ENCODE results near the gene BAX. TPM values are rescaled to one million over a fixed set of nuclear protein-coding genes. Genes with fewer than 3 reads are reported as not detected.

The BAX gene
- total and polyA plus RNA-seq, 2 of the 13 experiments (the other 11 are each of a cell fraction or from before 2014, with no cell fraction given), result 139 to 176 TPM

DNA sequence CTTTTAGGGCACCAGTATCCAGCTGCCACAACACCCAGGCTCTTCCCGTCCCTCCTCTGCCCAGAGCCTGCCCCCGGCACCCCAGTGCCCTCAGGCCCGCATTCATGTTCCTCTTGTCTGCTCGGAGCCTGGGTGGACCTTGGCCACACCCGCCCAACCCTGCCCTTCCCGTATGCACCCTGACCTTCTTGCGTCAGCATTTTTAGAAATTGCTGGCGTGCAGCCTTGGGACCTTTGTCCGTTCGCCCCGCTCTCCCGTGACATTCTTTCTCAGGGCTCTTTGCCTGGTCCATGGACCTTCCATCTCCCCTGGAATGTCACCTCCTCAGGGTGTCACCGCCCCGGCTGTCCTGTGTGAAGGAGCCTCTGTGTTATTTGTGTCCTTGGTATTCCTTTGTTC is 47.0 kb upstream of the BAX start (continued):
- TF ChIP-seq, protein P1, sequence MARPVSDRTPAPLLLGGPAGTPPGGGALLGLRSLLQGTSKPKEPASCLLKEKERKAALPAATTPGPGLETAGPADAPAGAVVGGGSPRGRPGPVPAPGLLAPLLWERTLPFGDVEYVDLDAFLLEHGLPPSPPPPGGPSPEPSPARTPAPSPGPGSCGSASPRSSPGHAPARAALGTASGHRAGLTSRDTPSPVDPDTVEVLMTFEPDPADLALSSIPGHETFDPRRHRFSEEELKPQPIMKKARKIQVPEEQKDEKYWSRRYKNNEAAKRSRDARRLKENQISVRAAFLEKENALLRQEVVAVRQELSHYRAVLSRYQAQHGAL (CRISPR knock-in tag; IDR thresholded peaks at IDR 0.05; ENCODE audit: not compliant biosample characterization), result no peak
- no peak for TF ChIP-seq KLF9 (CRISPR knock-in tag; IDR thresholded peaks at IDR 0.05; ENCODE audit: low read depth)
- TF ChIP-seq XBP1 (CRISPR knock-in tag; IDR thresholded peaks at IDR 0.05), result no peak
- TF ChIP-seq U2AF2 (IDR thresholded peaks at IDR 0.05; ENCODE audit: low read depth, low read length), result no peak
- TF ChIP-seq, protein P2, sequence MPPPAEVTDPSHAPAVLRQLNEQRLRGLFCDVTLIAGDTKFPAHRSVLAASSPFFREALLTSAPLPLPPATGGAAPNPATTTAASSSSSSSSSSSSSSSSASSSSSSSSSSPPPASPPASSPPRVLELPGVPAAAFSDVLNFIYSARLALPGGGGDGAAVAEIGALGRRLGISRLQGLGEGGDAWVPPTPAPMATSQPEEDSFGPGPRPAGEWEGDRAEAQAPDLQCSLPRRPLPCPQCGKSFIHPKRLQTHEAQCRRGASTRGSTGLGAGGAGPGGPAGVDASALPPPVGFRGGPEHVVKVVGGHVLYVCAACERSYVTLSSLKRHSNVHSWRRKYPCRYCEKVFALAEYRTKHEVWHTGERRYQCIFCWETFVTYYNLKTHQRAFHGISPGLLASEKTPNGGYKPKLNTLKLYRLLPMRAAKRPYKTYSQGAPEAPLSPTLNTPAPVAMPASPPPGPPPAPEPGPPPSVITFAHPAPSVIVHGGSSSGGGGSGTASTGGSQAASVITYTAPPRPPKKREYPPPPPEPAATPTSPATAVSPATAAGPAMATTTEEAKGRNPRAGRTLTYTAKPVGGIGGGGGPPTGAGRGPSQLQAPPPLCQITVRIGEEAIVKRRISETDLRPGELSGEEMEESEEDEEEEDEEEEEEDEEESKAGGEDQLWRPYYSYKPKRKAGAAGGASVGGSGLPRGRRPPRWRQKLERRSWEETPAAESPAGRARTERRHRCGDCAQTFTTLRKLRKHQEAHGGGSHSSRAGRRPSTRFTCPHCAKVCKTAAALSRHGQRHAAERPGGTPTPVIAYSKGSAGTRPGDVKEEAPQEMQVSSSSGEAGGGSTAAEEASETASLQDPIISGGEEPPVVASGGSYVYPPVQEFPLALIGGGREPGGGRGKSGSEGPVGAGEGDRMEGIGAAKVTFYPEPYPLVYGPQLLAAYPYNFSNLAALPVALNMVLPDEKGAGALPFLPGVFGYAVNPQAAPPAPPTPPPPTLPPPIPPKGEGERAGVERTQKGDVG (CRISPR knock-in tag; IDR thresholded peaks at IDR 0.05; ENCODE audit: borderline replicate concordance), result 0 out of 2 replicates have a peak, but pooled peaks have one; percentile 47
- TF ChIP-seq ZNF17 (CRISPR knock-in tag; IDR thresholded peaks at IDR 0.05), result no peak
- TF ChIP-seq FOXA1 (IDR thresholded peaks at IDR 0.05), result no peak
- no peak for TF ChIP-seq FOXA1 (CRISPR knock-in tag; IDR thresholded peaks at IDR 0.05)
- TF ChIP-seq NRL (CRISPR knock-in tag; IDR thresholded peaks at IDR 0.05; ENCODE audit: borderline replicate concordance), result peak; percentile 98
- TF ChIP-seq JUND (CRISPR knock-in tag; IDR thresholded peaks at IDR 0.05), result 0 out of 2 replicates have a peak, but pooled peaks have one; percentile 15
- TF ChIP-seq ZNF607 (CRISPR knock-in tag; IDR thresholded peaks at IDR 0.05; ENCODE audit: borderline replicate concordance), result no peak; the same call in 1 of the 2 replicates
- TF ChIP-seq, protein P3, sequence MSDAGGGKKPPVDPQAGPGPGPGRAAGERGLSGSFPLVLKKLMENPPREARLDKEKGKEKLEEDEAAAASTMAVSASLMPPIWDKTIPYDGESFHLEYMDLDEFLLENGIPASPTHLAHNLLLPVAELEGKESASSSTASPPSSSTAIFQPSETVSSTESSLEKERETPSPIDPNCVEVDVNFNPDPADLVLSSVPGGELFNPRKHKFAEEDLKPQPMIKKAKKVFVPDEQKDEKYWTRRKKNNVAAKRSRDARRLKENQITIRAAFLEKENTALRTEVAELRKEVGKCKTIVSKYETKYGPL (CRISPR knock-in tag; IDR thresholded peaks at IDR 0.05), result no peak
- TF ChIP-seq TAF15 (IDR thresholded peaks at IDR 0.05; ENCODE audit: low read depth, low read length, poor library complexity, severe bottlenecking), result no peak
- TF ChIP-seq, protein P4, sequence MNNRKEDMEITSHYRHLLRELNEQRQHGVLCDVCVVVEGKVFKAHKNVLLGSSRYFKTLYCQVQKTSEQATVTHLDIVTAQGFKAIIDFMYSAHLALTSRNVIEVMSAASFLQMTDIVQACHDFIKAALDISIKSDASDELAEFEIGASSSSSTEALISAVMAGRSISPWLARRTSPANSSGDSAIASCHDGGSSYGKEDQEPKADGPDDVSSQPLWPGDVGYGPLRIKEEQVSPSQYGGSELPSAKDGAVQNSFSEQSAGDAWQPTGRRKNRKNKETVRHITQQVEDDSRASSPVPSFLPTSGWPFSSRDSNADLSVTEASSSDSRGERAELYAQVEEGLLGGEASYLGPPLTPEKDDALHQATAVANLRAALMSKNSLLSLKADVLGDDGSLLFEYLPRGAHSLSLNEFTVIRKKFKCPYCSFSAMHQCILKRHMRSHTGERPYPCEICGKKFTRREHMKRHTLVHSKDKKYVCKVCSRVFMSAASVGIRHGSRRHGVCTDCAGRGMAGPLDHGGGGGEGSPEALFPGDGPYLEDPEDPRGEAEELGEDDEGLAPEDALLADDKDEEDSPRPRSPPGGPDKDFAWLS (CRISPR knock-in tag; IDR thresholded peaks at IDR 0.05; ENCODE audit: borderline replicate concordance), result no peak
- TF ChIP-seq ZNF557 (CRISPR knock-in tag; IDR thresholded peaks at IDR 0.05), result no peak
- TF ChIP-seq, protein P5, sequence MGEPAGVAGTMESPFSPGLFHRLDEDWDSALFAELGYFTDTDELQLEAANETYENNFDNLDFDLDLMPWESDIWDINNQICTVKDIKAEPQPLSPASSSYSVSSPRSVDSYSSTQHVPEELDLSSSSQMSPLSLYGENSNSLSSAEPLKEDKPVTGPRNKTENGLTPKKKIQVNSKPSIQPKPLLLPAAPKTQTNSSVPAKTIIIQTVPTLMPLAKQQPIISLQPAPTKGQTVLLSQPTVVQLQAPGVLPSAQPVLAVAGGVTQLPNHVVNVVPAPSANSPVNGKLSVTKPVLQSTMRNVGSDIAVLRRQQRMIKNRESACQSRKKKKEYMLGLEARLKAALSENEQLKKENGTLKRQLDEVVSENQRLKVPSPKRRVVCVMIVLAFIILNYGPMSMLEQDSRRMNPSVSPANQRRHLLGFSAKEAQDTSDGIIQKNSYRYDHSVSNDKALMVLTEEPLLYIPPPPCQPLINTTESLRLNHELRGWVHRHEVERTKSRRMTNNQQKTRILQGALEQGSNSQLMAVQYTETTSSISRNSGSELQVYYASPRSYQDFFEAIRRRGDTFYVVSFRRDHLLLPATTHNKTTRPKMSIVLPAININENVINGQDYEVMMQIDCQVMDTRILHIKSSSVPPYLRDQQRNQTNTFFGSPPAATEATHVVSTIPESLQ (CRISPR knock-in tag; conservative IDR thresholded peaks at IDR 0.05), result no peak
- no peak for TF ChIP-seq ZNF234 (CRISPR knock-in tag; conservative IDR thresholded peaks at IDR 0.05)
- TF ChIP-seq MED8 (CRISPR knock-in tag; IDR thresholded peaks at IDR 0.05; ENCODE audit: insufficient replicate concordance), result no peak
- TF ChIP-seq, protein P6, sequence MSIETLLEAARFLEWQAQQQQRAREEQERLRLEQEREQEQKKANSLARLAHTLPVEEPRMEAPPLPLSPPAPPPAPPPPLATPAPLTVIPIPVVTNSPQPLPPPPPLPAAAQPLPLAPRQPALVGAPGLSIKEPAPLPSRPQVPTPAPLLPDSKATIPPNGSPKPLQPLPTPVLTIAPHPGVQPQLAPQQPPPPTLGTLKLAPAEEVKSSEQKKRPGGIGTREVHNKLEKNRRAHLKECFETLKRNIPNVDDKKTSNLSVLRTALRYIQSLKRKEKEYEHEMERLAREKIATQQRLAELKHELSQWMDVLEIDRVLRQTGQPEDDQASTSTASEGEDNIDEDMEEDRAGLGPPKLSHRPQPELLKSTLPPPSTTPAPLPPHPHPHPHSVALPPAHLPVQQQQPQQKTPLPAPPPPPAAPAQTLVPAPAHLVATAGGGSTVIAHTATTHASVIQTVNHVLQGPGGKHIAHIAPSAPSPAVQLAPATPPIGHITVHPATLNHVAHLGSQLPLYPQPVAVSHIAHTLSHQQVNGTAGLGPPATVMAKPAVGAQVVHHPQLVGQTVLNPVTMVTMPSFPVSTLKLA (IDR thresholded peaks at IDR 0.05), result no peak
- no peak for TF ChIP-seq ZNF225 (CRISPR knock-in tag; IDR thresholded peaks at IDR 0.05)
